Testis (tissue), 3 donors: ENCODE measurements around the gene IL26. TPM values are rescaled to one million over a fixed set of nuclear protein-coding genes. Genes with fewer than 3 reads are reported as not detected.

ENCODE experiments used
- DNase-seq: peaks from one replicate; pipeline ENCODE4 v3.0.0-alpha.2; 2019
- H3K27ac ChIP-seq, 2 donors: fragments of 200-600 bp; sonication (generic); one replicate each; pipeline ENCODE4 v1.5.1; 2019
- H3K27me3 ChIP-seq: fragments of 200-600 bp; sonication (generic); one replicate; pipeline ENCODE4 v1.5.1; 2019
- H3K36me3 ChIP-seq: fragments of 200-600 bp; sonication (generic); one replicate; pipeline ENCODE4 v1.5.1; 2017; ENCODE audit warnings: low read depth; ENCODE audit errors: missing control alignments
- H3K4me1 ChIP-seq: fragments of 200-600 bp; sonication (generic); one replicate; pipeline ENCODE4 v1.5.1; 2019
- H3K4me3 ChIP-seq, 2 donors: fragments of 200-600 bp; sonication (generic); one replicate each; pipeline ENCODE4 v1.5.1; 2017 to 2019
- H3K9me3 ChIP-seq: fragments of 200-600 bp; sonication (generic); one replicate; pipeline ENCODE4 v1.5.1; 2017
- CTCF ChIP-seq, 3 experiments: fragments of 450-650 bp in 2 of 3; fragments of 200-600 bp in 1 of 3; sonication (generic) in 1 of 3; IDR thresholded peaks; one replicate each; pipeline ENCODE4 v1.5.1; 2016 to 2019; ENCODE audit warnings: antibody characterized with exemption in 3 of 3, mild to moderate bottlenecking in 2 of 3, moderate library complexity in 1 of 3
- POLR2A ChIP-seq: fragments of 450-650 bp; IDR thresholded peaks from one replicate; pipeline ENCODE4 v1.6.1; 2017; ENCODE audit warnings: antibody characterized with exemption, mild to moderate bottlenecking, moderate library complexity
- WGBS, 2 donors: methylation state at CpG; one replicate each; pipeline ENCODE4 v1.1.5; 2018; 5-methylcytosine and 5-hydroxymethylcytosine counted together
- intact Hi-C: fragments of 100-400 bp; cut with DNase I; formaldehyde crosslinking; loops from one replicate; pipeline ENCODE4 v1.15.1; 2023; ENCODE audit warnings: low total_unique reads
- polyA plus RNA-seq: library from polyadenylated mRNA; stranded (reverse); fragments of 350-450 nt; fragmentation: Illumina TruSeq; extraction: RNeasy Lipid Tissue Mini Kit (QIAGEN cat#74804); gene quantifications from one replicate; pipeline ENCODE4 v1.2.3, GENCODE V29; 2014; ENCODE audit warnings: low read depth, low replicate concordance; ENCODE audit not compliant: insufficient read depth
- total RNA-seq, 2 donors: library from RNA; depleted of rRNA; stranded (reverse); fragments of >200 nt; gene quantifications; one replicate each; pipeline ENCODE4 v1.2.3, GENCODE V29; 2016

IL26 gene
- total and polyA plus RNA-seq, 3 donors from 2014 or later, result not detected

- DNase-seq, result no peak
- no peaks in the 10 kb centered on the region for H3K9me3 ChIP-seq
- no peaks in the 10 kb centered on the region for H3K36me3 ChIP-seq
- H3K27ac ChIP-seq, result no peak overlapping the region
- H3K27me3 ChIP-seq, result no peaks in the 10 kb centered on the region
- H3K4me1 ChIP-seq, result no peaks in the 10 kb centered on the region
- TF ChIP-seq POLR2A, result no peak
- intact Hi-C loops, result no loop called here
- WGBS, 2 donors, result 68 to 79% methylated on average over 3 of the region's 3 CpGs
- H3K4me3 ChIP-seq, result no peak overlapping the region
Measured at GRCh38 chr12:68180792-68181744, 44.5 kb downstream of the IL26 start.

- Histone ChIP-seq H3K27ac (no peak overlapping the region), H3K4me3 (no peak overlapping the region), H3K36me3 (no peaks in the 10 kb centered on the region), H3K27me3 (no peaks in the 10 kb centered on the region), H3K4me1 (no peaks in the 10 kb centered on the region), H3K9me3 (no peaks in the 10 kb centered on the region)
- intact Hi-C loops, result no loop called here
- 67 to 73% methylated on average over 3 of the region's 3 CpGs for WGBS, 2 donors
- DNase-seq, result no peak
- no peak for TF ChIP-seq CTCF (IDR thresholded peaks at IDR 0.05)
- TF ChIP-seq POLR2A, result no peak
Measured at GRCh38 chr12:68178774-68179439, 46.7 kb downstream of the IL26 start.

GRCh38 chr12:68178184-68178583 is 47.4 kb downstream of the IL26 start:
- Histone ChIP-seq H3K27me3 (no peaks in the 10 kb centered on the region), H3K4me3 (no peak overlapping the region), H3K27ac (no peak overlapping the region), H3K36me3 (no peaks in the 10 kb centered on the region), H3K9me3 (no peaks in the 10 kb centered on the region), H3K4me1 (no peaks in the 10 kb centered on the region)
- intact Hi-C loops, result no loop called here
- no peak for DNase-seq
- TF ChIP-seq CTCF (IDR thresholded peaks at IDR 0.05) (no peak), POLR2A (no peak)

GRCh38 chr12:68177562-68177961 is 48.0 kb downstream of the IL26 start:
- intact Hi-C loops, result no loop called here

More at GRCh38 chr12:68177562-68177961, 48.0 kb downstream of the IL26 start:
- no peak overlapping the region for H3K27ac ChIP-seq
- WGBS, 2 donors, result 90 to 91% methylated on average over 2 of the region's 2 CpGs
- H3K27me3 ChIP-seq, result no peaks in the 10 kb centered on the region
- no peaks in the 10 kb centered on the region for H3K36me3 ChIP-seq
- no peaks in the 10 kb centered on the region for H3K4me1 ChIP-seq
- no peak for TF ChIP-seq CTCF (IDR thresholded peaks at IDR 0.05)
- TF ChIP-seq POLR2A, result no peak
- no peaks in the 10 kb centered on the region for H3K9me3 ChIP-seq
- no peak for DNase-seq
- no peak overlapping the region for H3K4me3 ChIP-seq
